Neural cell (in vitro differentiated cells): ENCODE data around the gene SORL1-AS1.

Experiments used
- H2AFZ ChIP-seq: fragments of 200-600, 300-800 bp; sonication (generic), shearing (Covaris generic); 2 replicates; pipeline ENCODE4 v1.6.0; 2014; ENCODE audit warnings: low read depth, mild to moderate bottlenecking, antibody characterized with exemption, low read length, moderate library complexity
- H3F3A ChIP-seq: fragments of 200-600 bp; shearing (Covaris generic); 2 replicates; pipeline ENCODE4 v1.6.1; 2016; ENCODE audit warnings: mild to moderate bottlenecking, moderate library complexity, mixed read lengths, antibody characterized with exemption, low read length; ENCODE audit not compliant: insufficient read depth, poor library complexity, severe bottlenecking
- H3K27ac ChIP-seq: fragments of 200-600, 300-800 bp; sonication (generic), shearing (Covaris generic); 2 replicates; pipeline ENCODE4 v1.5.1; 2014; ENCODE audit warnings: mild to moderate bottlenecking, low read length, moderate library complexity
- H3K27me3 ChIP-seq: fragments of 300-800, 200-600 bp; sonication (generic), shearing (Covaris generic); 2 replicates; pipeline ENCODE4 v1.6.0; 2014; ENCODE audit warnings: mild to moderate bottlenecking, low read depth, low read length, moderate library complexity; ENCODE audit not compliant: insufficient read depth
- H3K36me3 ChIP-seq: fragments of 300-800, 200-600 bp; sonication (generic), shearing (Covaris generic); 2 replicates; pipeline ENCODE4 v1.5.1; 2014; ENCODE audit warnings: mild to moderate bottlenecking, antibody characterized with exemption, low read length, moderate library complexity; ENCODE audit not compliant: insufficient read depth
- H3K4me2 ChIP-seq: fragments of 300-800, 200-600 bp; sonication (generic), shearing (Covaris generic); 2 replicates; pipeline ENCODE4 v1.6.0; 2014; ENCODE audit warnings: mild to moderate bottlenecking, low read length
- H3K4me3 ChIP-seq: fragments of 300-800, 200-600 bp; sonication (generic), shearing (Covaris generic); 2 replicates; pipeline ENCODE4 v1.5.1; 2014; ENCODE audit warnings: mild to moderate bottlenecking, low read length, moderate library complexity
- H3K79me2 ChIP-seq: fragments of 200-600 bp; shearing (Covaris generic); replicated peaks from 2 replicates; pipeline ENCODE4 v1.6.0; 2014; ENCODE audit warnings: mild to moderate bottlenecking, low read length, moderate library complexity; ENCODE audit not compliant: insufficient read depth
- H3K9ac ChIP-seq: fragments of 300-800, 200-600 bp; sonication (generic), shearing (Covaris generic); 2 replicates; pipeline ENCODE4 v1.6.1; 2016; ENCODE audit warnings: mild to moderate bottlenecking, low read length, mixed read lengths
- H3K9me2 ChIP-seq: fragments of 200-600 bp; shearing (Covaris generic); 2 replicates; pipeline ENCODE4 v1.6.1; 2016; ENCODE audit warnings: mild to moderate bottlenecking, low read length, mixed read lengths; ENCODE audit not compliant: insufficient read depth
- H3K9me3 ChIP-seq: fragments of 200-600, 300-800 bp; sonication (generic), shearing (Covaris generic); 2 replicates; pipeline ENCODE4 v1.6.1; 2016; ENCODE audit warnings: mild to moderate bottlenecking, mixed run types, low read length, moderate library complexity, mixed read lengths
- H4K20me1 ChIP-seq: fragments of 200-600 bp; shearing (Covaris generic); 2 replicates; pipeline ENCODE4 v1.6.1; 2016; ENCODE audit warnings: mild to moderate bottlenecking, mixed run types; ENCODE audit not compliant: insufficient read depth
- CTCF ChIP-seq: fragments of 450-650 bp; IDR thresholded peaks from 2 replicates; pipeline ENCODE4 v1.5.1; 2014; ENCODE audit warnings: antibody characterized with exemption, mild to moderate bottlenecking, moderate library complexity; ENCODE audit not compliant: poor library complexity, severe bottlenecking
- EP300 ChIP-seq: fragments of 450-650 bp; conservative IDR thresholded peaks from 2 replicates; pipeline ENCODE4 v1.6.1; 2014; ENCODE audit warnings: antibody characterized with exemption, mild to moderate bottlenecking, moderate library complexity; ENCODE audit not compliant: poor library complexity, severe bottlenecking
- EZH2 ChIP-seq: fragments of 200-600, 300-800 bp; shearing (Covaris generic), sonication (generic); IDR thresholded peaks from 2 replicates; pipeline ENCODE4 v1.6.1; 2014; ENCODE audit warnings: antibody characterized with exemption, low read length, borderline replicate concordance, mild to moderate bottlenecking; ENCODE audit not compliant: insufficient read depth, poor library complexity, severe bottlenecking
- MXI1 ChIP-seq: fragments of 450-650 bp; conservative IDR thresholded peaks from 2 replicates; pipeline ENCODE4 v1.6.1; 2014; ENCODE audit warnings: antibody characterized with exemption, mild to moderate bottlenecking; ENCODE audit not compliant: poor library complexity, severe bottlenecking
- POLR2AphosphoS5 ChIP-seq: IDR thresholded peaks from 2 replicates; pipeline ENCODE4 v1.6.1; 2012
- RAD21 ChIP-seq: fragments of 450-650 bp; conservative IDR thresholded peaks from 2 replicates; pipeline ENCODE4 v1.6.1; 2014; ENCODE audit warnings: antibody characterized with exemption, mild to moderate bottlenecking, moderate library complexity
- REST ChIP-seq: IDR thresholded peaks from 2 replicates; pipeline ENCODE4 v1.6.1; 2012; ENCODE audit warnings: borderline replicate concordance
- SMC3 ChIP-seq: fragments of 450-650 bp; conservative IDR thresholded peaks from 2 replicates; pipeline ENCODE4 v1.6.1; 2014; ENCODE audit warnings: antibody characterized with exemption, mild to moderate bottlenecking, moderate library complexity; ENCODE audit not compliant: poor library complexity
- TAF1 ChIP-seq: IDR thresholded peaks from 2 replicates; pipeline ENCODE4 v1.6.1; 2012; ENCODE audit warnings: low read depth

The SORL1-AS1 gene

GRCh38 chr11:121429556-121429955 is 23.2 kb downstream of the SORL1-AS1 start:
- TF ChIP-seq EZH2, result no peak
- no peak for TF ChIP-seq SMC3
- no peak for TF ChIP-seq POLR2AphosphoS5
- no peak for TF ChIP-seq REST
- TF ChIP-seq EP300, result no peak
- TF ChIP-seq CTCF, result no peak
- TF ChIP-seq TAF1, result no peak
- TF ChIP-seq MXI1, result no peak
- TF ChIP-seq RAD21, result no peak
- Histone ChIP-seq H4K20me1 (no peaks in the 10 kb centered on the region), H3F3A (no peaks in the 10 kb centered on the region), H3K9me3 (no peaks in the 10 kb centered on the region), H3K27ac (no peak overlapping the region), H3K79me2 (no peaks in the 10 kb centered on the region), H3K4me2 (no peak overlapping the region), H3K9ac (no peak overlapping the region), H3K4me3 (no peak overlapping the region), H3K36me3 (no peaks in the 10 kb centered on the region), H3K9me2 (no peaks in the 10 kb centered on the region), H2AFZ (no peak overlapping the region), H3K27me3 (peaks cover 10% of the 10 kb centered on the region)

GRCh38 chr11:121427400-121427744 is 25.4 kb downstream of the SORL1-AS1 start:
- Histone ChIP-seq H3K4me2 (no peak overlapping the region), H3K27me3 (peaks cover 10% of the 10 kb centered on the region), H4K20me1 (no peaks in the 10 kb centered on the region), H3K79me2 (no peaks in the 10 kb centered on the region), H3K9me2 (no peaks in the 10 kb centered on the region), H3K4me3 (no peak overlapping the region), H3K27ac (no peak overlapping the region), H3F3A (no peaks in the 10 kb centered on the region), H3K36me3 (no peaks in the 10 kb centered on the region), H3K9ac (no peak overlapping the region), H3K9me3 (no peaks in the 10 kb centered on the region), H2AFZ (no peak overlapping the region)
- TF ChIP-seq MXI1 (no peak), EP300 (no peak), REST (no peak), POLR2AphosphoS5 (no peak), EZH2 (no peak), CTCF (no peak), RAD21 (no peak), SMC3 (no peak), TAF1 (no peak)
